Gastroesophageal sphincter (tissue), 4 donors: ENCODE results near the gene STRIP1. TPM values are rescaled to one million over a fixed set of nuclear protein-coding genes. Genes with fewer than 3 reads are reported as not detected.

Experiments used
- ATAC-seq: fragments of 150-250 bp; one replicate; pipeline ENCODE4 v1.9.1; 2016; ENCODE audit warnings: mild to moderate bottlenecking, moderate library complexity
- H3K27ac ChIP-seq, 4 donors: fragments of 200-600 bp; sonication (generic) in 3 of 4; 1 replicate in 3 of 4; 2 replicates in 1 of 4; pipeline ENCODE4 v1.5.1; 2016 to 2019
- H3K27me3 ChIP-seq: fragments of 200-600 bp; sonication (generic); one replicate; pipeline ENCODE4 v1.5.1; 2019
- H3K36me3 ChIP-seq, 2 donors: fragments of 200-600 bp; sonication (generic); one replicate each; pipeline ENCODE4 v1.5.1; 2019; ENCODE audit warnings: control low read depth in 1 of 2
- H3K4me1 ChIP-seq, 3 donors: fragments of 200-600 bp; sonication (generic); 1 replicate in 2 of 3; 2 replicates in 1 of 3; pipeline ENCODE4 v1.5.1; 2016 to 2019; ENCODE audit warnings: control low read depth in 2 of 3
- H3K4me3 ChIP-seq, 2 donors: fragments of 200-600 bp; sonication (generic); one replicate each; pipeline ENCODE4 v1.5.1; 2019; ENCODE audit warnings: mild to moderate bottlenecking in 1 of 2, moderate library complexity in 1 of 2
- H3K9me3 ChIP-seq, 3 donors: fragments of 200-600 bp; sonication (generic); one replicate each; pipeline ENCODE4 v1.5.1; 2017 to 2019; ENCODE audit warnings: control low read depth in 2 of 3
- CTCF ChIP-seq, 4 experiments: fragments of 200-600 bp in 2 of 4; fragments of 450-650 bp in 2 of 4; sonication (generic) in 1 of 4; IDR thresholded peaks; one replicate each; pipeline ENCODE4 v1.5.1; 2017 to 2019; ENCODE audit warnings: antibody characterized with exemption in 4 of 4, mild to moderate bottlenecking in 2 of 4, moderate library complexity in 2 of 4
- EP300 ChIP-seq: sonication (generic); formaldehyde crosslinking; IDR thresholded peaks from one replicate; pipeline ENCODE4 v1.6.1; 2017; ENCODE audit warnings: antibody characterized with exemption, mild to moderate bottlenecking
- POLR2A ChIP-seq, 2 donors: fragments of 450-650 bp; IDR thresholded peaks; one replicate each; pipeline ENCODE4 v1.6.1; 2017; ENCODE audit warnings: antibody characterized with exemption in 2 of 2, mild to moderate bottlenecking in 2 of 2, moderate library complexity in 1 of 2
- POLR2AphosphoS5 ChIP-seq: sonication (generic); formaldehyde crosslinking; IDR thresholded peaks from one replicate; pipeline ENCODE4 v1.6.1; 2017; ENCODE audit warnings: antibody characterized with exemption
- WGBS, 2 donors: methylation state at CpG; one replicate each; pipeline ENCODE4 v1.1.5; 2018; ENCODE audit warnings: low coverage in 1 of 2; 5-methylcytosine and 5-hydroxymethylcytosine counted together
- total RNA-seq, 4 donors: library from RNA; depleted of rRNA; stranded (reverse); fragments of >200 nt; gene quantifications; one replicate each; pipeline ENCODE4 v1.1.0, GENCODE V29; 2016

Gene STRIP1
- total RNA-seq, 4 donors from 2014 or later: 29.3 to 46.9 (median 35.9) TPM

GRCh38 chr1:110100335-110100734 lies 65.9 kb downstream of the STRIP1 start:
- Histone ChIP-seq H3K4me3 (no peak overlapping the region), H3K4me1 (no peaks in the 10 kb centered on the region), H3K27me3 (peaks cover 31% of the 10 kb centered on the region), H3K9me3 (no peaks in the 10 kb centered on the region), H3K36me3 (no peaks in the 10 kb centered on the region), H3K27ac (no peak overlapping the region)
- no peak for ATAC-seq
- WGBS, 2 donors: 52% methylated on average over 2 of the region's 2 CpGs; no CpG with 5 or more reads in 1 of the 2 donors
- TF ChIP-seq CTCF (IDR thresholded peaks at IDR 0.05): no peak
- no peak for TF ChIP-seq POLR2AphosphoS5
- TF ChIP-seq EP300: no peak
- TF ChIP-seq POLR2A (IDR thresholded peaks at IDR 0.05): no peak

DNA sequence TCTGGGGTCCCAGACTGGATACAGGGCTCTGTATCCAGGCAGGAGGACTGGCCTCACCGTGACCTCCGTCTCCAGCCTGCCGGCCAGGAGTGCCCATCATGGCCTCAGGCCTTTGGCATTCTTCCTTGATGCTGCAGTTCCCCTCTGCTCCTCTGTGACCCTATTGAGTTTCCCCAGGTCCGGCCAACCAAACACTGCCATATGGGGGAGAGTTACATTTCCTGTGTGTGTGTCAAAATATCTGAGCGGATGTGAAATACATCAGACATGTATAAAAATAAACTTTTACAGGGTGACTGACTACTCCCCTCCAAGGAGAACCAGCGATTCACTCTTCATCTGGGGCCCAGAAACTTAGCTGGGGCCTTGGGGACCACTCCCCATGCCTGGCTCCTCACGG lies 67.7 kb downstream of the STRIP1 start:
- ATAC-seq: no peak
- H3K4me3 ChIP-seq: no peak overlapping the region
- TF ChIP-seq CTCF (IDR thresholded peaks at IDR 0.05) (no peak), POLR2A (IDR thresholded peaks at IDR 0.05) (no peak), EP300 (no peak), POLR2AphosphoS5 (no peak)
- H3K27ac ChIP-seq: no peak overlapping the region
- no peaks in the 10 kb centered on the region for H3K4me1 ChIP-seq
- 50 to 83% methylated on average over 1 to 2 of the region's 7 CpGs for WGBS, 2 donors
- H3K9me3 ChIP-seq: no peaks in the 10 kb centered on the region
- H3K27me3 ChIP-seq: peaks cover 14% of the 10 kb centered on the region
- H3K36me3 ChIP-seq: no peaks in the 10 kb centered on the region

Other genes starting within 250 kb of the STRIP1 start
- 10 to 100 TPM; 29.6 to 50.8 (median 45.9) TPM for gene CSF1, start 123.8 kb upstream of the STRIP1 start, total RNA-seq
- 100 to 1,000 TPM in 1 of 4 donors, 10 to 100 TPM in 3; 82.6 to 102 (median 92.4) TPM for gene AHCYL1, start 49.9 kb upstream of the STRIP1 start, total RNA-seq
- not detected for gene ALX3, start 36.0 kb downstream of the STRIP1 start, total RNA-seq
- gene UBL4B, start 77.8 kb downstream of the STRIP1 start, total RNA-seq: under 1 TPM in 2 of 4 donors, not detected in 2; 0.27 to 0.67 TPM
- 1 to 10 TPM in 2 of 4 donors, under 1 TPM in 2; under 0.01 to 1.7 (median 0.91) TPM for gene SLC6A17, start 115.9 kb downstream of the STRIP1 start, total RNA-seq
- 10 to 100 TPM in 3 of 4 donors, 1 to 10 TPM in 1; 9.0 to 16.0 (median 13.4) TPM for gene KCNC4, start 175.7 kb downstream of the STRIP1 start, total RNA-seq